Heart left ventricle (tissue), 16 donors: ENCODE results near the gene ZNF140. TPM values are rescaled to one million over a fixed set of nuclear protein-coding genes. Genes with fewer than 3 reads are reported as not detected.

Source experiments
- ATAC-seq, 4 donors: fragments of 200-7000 bp; cut with Tn5 transposase; one replicate each; pipeline ENCODE4 v1.9.1; 2020 to 2022; ENCODE audit warnings: moderate library complexity in 4 of 4, mild to moderate bottlenecking in 3 of 4, moderate number of reproducible peaks in 1 of 4
- DNase-seq, 5 donors: peaks; one replicate each; pipeline ENCODE4 v3.0.0-alpha.2; 2020
- H3K27ac ChIP-seq, 12 donors: fragments of 200-600 bp; sonication (generic) in 4 of 12; one replicate each; pipeline versions ENCODE4 v1.5.0 to v1.8.0; 2016 to 2022; ENCODE audit warnings: mild to moderate bottlenecking in 2 of 12
- H3K27me3 ChIP-seq, 9 donors: fragments of 200-600 bp; sonication (generic) in 2 of 9; one replicate each; pipeline versions ENCODE4 v1.5.1 to v1.8.0; 2016 to 2022; ENCODE audit warnings: mild to moderate bottlenecking in 3 of 9
- H3K36me3 ChIP-seq, 9 donors: fragments of 200-600 bp; sonication (generic) in 2 of 9; one replicate each; pipeline versions ENCODE4 v1.5.0 to v1.8.0; 2018 to 2022; ENCODE audit warnings: mild to moderate bottlenecking in 2 of 9
- H3K4me1 ChIP-seq, 12 donors: fragments of 200-600 bp; sonication (generic) in 4 of 12; one replicate each; pipeline versions ENCODE4 v1.5.0 to v1.8.0; 2016 to 2022; ENCODE audit warnings: mild to moderate bottlenecking in 3 of 12
- H3K4me3 ChIP-seq, 12 donors: fragments of 200-600 bp; sonication (generic) in 4 of 12; one replicate each; pipeline versions ENCODE4 v1.5.0 to v1.8.0; 2017 to 2022; ENCODE audit warnings: mild to moderate bottlenecking in 9 of 12, moderate library complexity in 4 of 12
- H3K9me3 ChIP-seq, 12 donors: fragments of 200-600 bp; sonication (generic) in 4 of 12; one replicate each; pipeline versions ENCODE4 v1.5.0 to v1.8.0; 2016 to 2022; ENCODE audit warnings: mild to moderate bottlenecking in 1 of 12
- CTCF ChIP-seq, 12 donors: fragments of 200-600 bp; sonication (generic) in 4 of 12; IDR thresholded peaks; one replicate each; pipeline versions ENCODE4 v1.5.0 to v1.8.0; 2018 to 2022; ENCODE audit warnings: antibody characterized with exemption in 12 of 12, mild to moderate bottlenecking in 5 of 12
- POLR2A ChIP-seq, 2 donors: fragments of 450-650 bp; IDR thresholded peaks; one replicate each; pipeline ENCODE4 v1.6.1; 2017; ENCODE audit warnings: antibody characterized with exemption in 2 of 2, mild to moderate bottlenecking in 2 of 2, moderate library complexity in 2 of 2
- WGBS, 4 donors: extraction: QIAGEN DNeasy Blood & Tissue Kit in 2 of 4; methylation state at CpG; one replicate each; pipeline versions ENCODE4 v1.1.5 to v1.1.7; 2013 to 2018; 5-methylcytosine and 5-hydroxymethylcytosine counted together
- intact Hi-C, 10 donors: fragments of 100-400 bp; cut with DNase I; formaldehyde crosslinking; loops; one replicate each; pipeline versions ENCODE4 v1.11.1 to v1.14.2; 2022
- polyA plus RNA-seq, 2 donors: library from polyadenylated mRNA; stranded (reverse); fragments of 200-250 nt; gene quantifications; one replicate each; pipeline ENCODE4 v1.2.3, GENCODE V29; 2013
- total RNA-seq, 9 donors: library from RNA; depleted of rRNA in 2 of 9; stranded (reverse); fragments of >200 nt in 2 of 9; fragmentation: NEBNext Ultra II Directional in 3 of 9; extraction: Animal tissue kit (Norgen Biotek cat#: 25700) in 3 of 9; gene quantifications; one replicate each; pipeline versions ENCODE4 v1.1.0 to v1.2.4, GENCODE V29; 2016 to 2023
- donor health status: ischemic (EF 13 %, LVEDD 7.1; RV severe dilation, severe dysfunction).
- donor health status: healthy with polysubstance abuse.
- donor health status: DM: no; HTN: yes; CAD: no.
- donor health status: DM: no; HTN: no; CAD: no.
- donor health status: ischemic (EF 25% LVEDD 6.9; RV normal size, moderate dysfunction).
- donor health status: ischemic (EF 25% LVEDD 5.7; RV mildly dilated, moderate dysfunction).
- donor health status: healthy.
- donor health status: DM: yes; HTN: yes; CAD: no.
- donor health status: ischemic (EF 35%, LVEDD 5.7; RV mildly dilated, moderate dysfunction).
- donor health status: nonischemic (EF 11% LVEDD 7.7; RV severe dilation, severe dysfunction).
- donor health status: DM: yes; HTN: yes; CAD: no.
- donor health status: PGD.
- donor health status: ischemic (EF 29% LVEDD 5.4; RV normal size, mild dysfunction).
- donor health status: nonischemic (EF 23%, LVEDD 6.1; RV moderate dilation, normal function).

Gene ZNF140
- total and polyA plus RNA-seq, 11 donors, result 6.5 to 13.0 (median 8.7) TPM

- Histone ChIP-seq H3K4me3 (no peak overlapping the region), H3K9me3 (peaks cover 5 to 100% (median 99%) of the 10 kb centered on the region in 12 donors), H3K27ac (no peak overlapping the region), H3K36me3 (peaks cover 25 to 99% (median 88%) of the 10 kb centered on the region in 9 donors), H3K4me1 (no peaks in the 10 kb centered on the region), H3K27me3 (no peaks in the 10 kb centered on the region)
- no peak for TF ChIP-seq POLR2A (IDR thresholded peaks at IDR 0.05)
- TF ChIP-seq CTCF (IDR thresholded peaks at IDR 0.05), result no peak
- intact Hi-C loops, result no loop called here
- DNase-seq (no peak), ATAC-seq (no peak)
- WGBS, 4 donors, result 97 to 98% (median 97%) methylated on average over 3 of the region's 3 CpGs
Observed at GRCh38 chr12:133046698-133047097, 34.0 kb upstream of the ZNF140 start.

- TF ChIP-seq CTCF (IDR thresholded peaks at IDR 0.05) (no peak), POLR2A (IDR thresholded peaks at IDR 0.05) (no peak)
- Histone ChIP-seq H3K4me1 (no peaks in the 10 kb centered on the region), H3K4me3 (no peak overlapping the region), H3K9me3 (peaks cover 41 to 100% (median 100%) of the 10 kb centered on the region in 12 donors), H3K27me3 (no peaks in the 10 kb centered on the region), H3K36me3 (peaks cover 10 to 99% (median 49%) of the 10 kb centered on the region in 9 donors), H3K27ac (no peak overlapping the region)
- intact Hi-C loops, result no loop called here
- no peak for DNase-seq
- no peak for ATAC-seq
- 93 to 98% (median 97%) methylated on average over 5 of the region's 5 CpGs for WGBS, 4 donors
Observed at GRCh38 chr12:133057446-133057845, 23.3 kb upstream of the ZNF140 start.

GRCh38 chr12:133058203-133059113, 22.3 kb upstream of the ZNF140 start:
- intact Hi-C loops, result no loop called here
- 95 to 97% (median 96%) methylated on average over 8 of the region's 8 CpGs for WGBS, 4 donors
- H3K4me3 ChIP-seq, result no peak overlapping the region

More at GRCh38 chr12:133058203-133059113, 22.3 kb upstream of the ZNF140 start:
- Histone ChIP-seq H3K27me3 (no peaks in the 10 kb centered on the region), H3K36me3 (peaks cover 7 to 99% (median 39%) of the 10 kb centered on the region in 9 donors), H3K4me1 (no peaks in the 10 kb centered on the region), H3K27ac (no peak overlapping the region), H3K9me3 (peaks cover 43 to 100% (median 100%) of the 10 kb centered on the region in 12 donors)
- DNase-seq (no peak), ATAC-seq (no peak)
- TF ChIP-seq CTCF (IDR thresholded peaks at IDR 0.05) (no peak), POLR2A (IDR thresholded peaks at IDR 0.05) (no peak)
